Measurements from ENCODE around the gene PRM1.

PRM1 gene

DNA sequence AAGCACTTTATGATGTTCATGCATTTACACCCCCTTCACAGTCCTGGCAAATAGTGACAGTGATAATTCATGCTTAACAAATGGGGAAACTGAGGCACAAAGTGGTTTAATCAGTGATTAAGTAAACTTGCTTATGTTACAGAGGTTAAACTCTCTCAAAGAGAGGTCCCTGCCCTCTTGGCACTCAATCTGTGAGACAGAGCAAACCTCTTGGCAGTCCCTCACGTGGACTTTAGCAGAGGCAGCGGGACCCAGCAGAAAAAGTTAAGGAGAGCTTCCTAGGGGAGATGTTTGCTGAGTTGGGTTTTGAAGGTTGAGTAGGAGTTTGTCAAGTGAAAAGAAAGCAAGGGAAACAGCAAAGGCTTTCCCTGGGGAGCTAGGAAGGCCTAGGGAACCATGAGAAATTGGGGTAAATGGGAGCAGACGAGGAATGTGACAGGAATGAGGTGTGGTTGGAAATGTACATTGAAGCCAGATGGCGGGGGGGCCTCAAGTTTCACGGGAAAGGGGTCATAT is 35.9 kb downstream of the PRM1 start:
- no peak for DNase-seq (ENCODE audit: low read depth)
- TF ChIP-seq MYC (IDR thresholded peaks at IDR 0.05; ENCODE audit: low read depth, low read length), result no peak
- TF ChIP-seq, protein P1, sequence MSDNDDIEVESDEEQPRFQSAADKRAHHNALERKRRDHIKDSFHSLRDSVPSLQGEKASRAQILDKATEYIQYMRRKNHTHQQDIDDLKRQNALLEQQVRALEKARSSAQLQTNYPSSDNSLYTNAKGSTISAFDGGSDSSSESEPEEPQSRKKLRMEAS (IDR thresholded peaks at IDR 0.05; ENCODE audit: low read depth, low read length), result no peak
- no peak for TF ChIP-seq POLR2A (IDR thresholded peaks at IDR 0.05; ENCODE audit: extremely low read depth, insufficient read length)
- TF ChIP-seq, protein P2, sequence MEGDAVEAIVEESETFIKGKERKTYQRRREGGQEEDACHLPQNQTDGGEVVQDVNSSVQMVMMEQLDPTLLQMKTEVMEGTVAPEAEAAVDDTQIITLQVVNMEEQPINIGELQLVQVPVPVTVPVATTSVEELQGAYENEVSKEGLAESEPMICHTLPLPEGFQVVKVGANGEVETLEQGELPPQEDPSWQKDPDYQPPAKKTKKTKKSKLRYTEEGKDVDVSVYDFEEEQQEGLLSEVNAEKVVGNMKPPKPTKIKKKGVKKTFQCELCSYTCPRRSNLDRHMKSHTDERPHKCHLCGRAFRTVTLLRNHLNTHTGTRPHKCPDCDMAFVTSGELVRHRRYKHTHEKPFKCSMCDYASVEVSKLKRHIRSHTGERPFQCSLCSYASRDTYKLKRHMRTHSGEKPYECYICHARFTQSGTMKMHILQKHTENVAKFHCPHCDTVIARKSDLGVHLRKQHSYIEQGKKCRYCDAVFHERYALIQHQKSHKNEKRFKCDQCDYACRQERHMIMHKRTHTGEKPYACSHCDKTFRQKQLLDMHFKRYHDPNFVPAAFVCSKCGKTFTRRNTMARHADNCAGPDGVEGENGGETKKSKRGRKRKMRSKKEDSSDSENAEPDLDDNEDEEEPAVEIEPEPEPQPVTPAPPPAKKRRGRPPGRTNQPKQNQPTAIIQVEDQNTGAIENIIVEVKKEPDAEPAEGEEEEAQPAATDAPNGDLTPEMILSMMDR (IDR thresholded peaks at IDR 0.05; ENCODE audit: low read depth, low read length), result no peak
- no peak overlapping the region for H3K4me3 ChIP-seq (ENCODE audit: low read depth, low read length)

DNA sequence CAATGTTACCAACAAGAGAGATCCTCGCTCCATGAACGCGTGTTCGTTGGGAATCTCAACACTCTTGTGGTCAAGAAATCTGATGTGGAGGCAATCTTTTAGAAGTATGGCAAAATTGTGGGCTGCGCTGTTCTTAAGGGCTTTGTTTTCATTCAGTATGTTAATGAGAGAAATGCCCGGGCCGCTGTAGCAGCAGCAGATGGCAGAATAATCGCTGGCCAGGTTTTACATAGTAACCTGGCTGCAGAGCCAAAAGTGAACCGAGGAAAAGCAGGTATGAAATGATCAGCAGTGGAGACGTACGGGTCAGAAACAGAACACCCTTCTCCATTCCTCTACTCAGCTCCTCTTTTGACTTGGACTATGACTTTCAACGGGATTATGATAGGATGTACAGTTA is 38.5 kb downstream of the PRM1 start:
- H3K4me3 ChIP-seq (ENCODE audit: low read depth, low read length), result no peak overlapping the region
- TF ChIP-seq POLR2A (IDR thresholded peaks at IDR 0.05; ENCODE audit: extremely low read depth, insufficient read length) (no peak), MYC (IDR thresholded peaks at IDR 0.05; ENCODE audit: low read depth, low read length) (no peak)
- TF ChIP-seq, protein P1 (IDR thresholded peaks at IDR 0.05; ENCODE audit: low read depth, low read length), result no peak
- TF ChIP-seq, protein P2 (IDR thresholded peaks at IDR 0.05; ENCODE audit: low read depth, low read length), result no peak
- DNase-seq (ENCODE audit: low read depth), result no peak

DNA sequence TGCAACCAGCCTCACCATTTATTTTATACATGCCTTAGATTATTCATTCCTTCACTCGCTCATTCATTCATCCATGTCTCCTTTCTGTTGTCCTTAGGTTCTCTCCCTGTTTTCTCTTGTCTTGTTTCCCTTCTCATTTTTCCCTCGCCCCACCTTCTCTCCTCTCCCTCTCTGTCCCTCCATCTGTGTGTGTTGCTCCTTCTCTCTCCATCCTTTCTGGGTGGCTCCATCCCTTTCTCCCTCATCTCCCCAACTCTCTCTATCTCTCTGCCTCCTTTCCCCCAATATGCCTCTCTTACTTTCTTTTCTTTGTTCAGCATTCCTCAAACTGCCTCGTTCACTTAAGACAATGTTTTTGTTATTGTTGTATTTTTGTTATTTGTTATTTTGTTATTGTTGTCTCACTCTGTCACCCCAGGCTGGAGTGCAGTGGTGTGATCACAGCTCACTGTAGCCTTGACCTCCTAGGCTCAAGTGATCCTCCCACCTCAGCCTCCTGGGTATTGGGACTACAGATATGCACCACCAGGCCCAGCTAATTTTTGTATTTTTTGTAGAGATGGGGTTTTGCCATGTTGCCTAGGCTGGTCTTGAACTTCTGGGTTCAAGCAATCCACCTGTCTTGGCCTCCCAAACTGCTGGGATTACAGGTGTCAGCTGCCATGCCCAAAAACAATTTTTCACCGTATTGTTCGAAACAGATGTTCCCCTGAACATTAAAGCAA is 39.5 kb downstream of the PRM1 start:
- H3K4me3 ChIP-seq (ENCODE audit: low read depth, low read length), result no peak overlapping the region
- TF ChIP-seq MYC (IDR thresholded peaks at IDR 0.05; ENCODE audit: low read depth, low read length) (no peak), POLR2A (IDR thresholded peaks at IDR 0.05; ENCODE audit: extremely low read depth, insufficient read length) (no peak)
- TF ChIP-seq, protein P1 (IDR thresholded peaks at IDR 0.05; ENCODE audit: low read depth, low read length), result no peak
- TF ChIP-seq, protein P2 (IDR thresholded peaks at IDR 0.05; ENCODE audit: low read depth, low read length), result no peak
- DNase-seq (ENCODE audit: low read depth), result no peak

DNA sequence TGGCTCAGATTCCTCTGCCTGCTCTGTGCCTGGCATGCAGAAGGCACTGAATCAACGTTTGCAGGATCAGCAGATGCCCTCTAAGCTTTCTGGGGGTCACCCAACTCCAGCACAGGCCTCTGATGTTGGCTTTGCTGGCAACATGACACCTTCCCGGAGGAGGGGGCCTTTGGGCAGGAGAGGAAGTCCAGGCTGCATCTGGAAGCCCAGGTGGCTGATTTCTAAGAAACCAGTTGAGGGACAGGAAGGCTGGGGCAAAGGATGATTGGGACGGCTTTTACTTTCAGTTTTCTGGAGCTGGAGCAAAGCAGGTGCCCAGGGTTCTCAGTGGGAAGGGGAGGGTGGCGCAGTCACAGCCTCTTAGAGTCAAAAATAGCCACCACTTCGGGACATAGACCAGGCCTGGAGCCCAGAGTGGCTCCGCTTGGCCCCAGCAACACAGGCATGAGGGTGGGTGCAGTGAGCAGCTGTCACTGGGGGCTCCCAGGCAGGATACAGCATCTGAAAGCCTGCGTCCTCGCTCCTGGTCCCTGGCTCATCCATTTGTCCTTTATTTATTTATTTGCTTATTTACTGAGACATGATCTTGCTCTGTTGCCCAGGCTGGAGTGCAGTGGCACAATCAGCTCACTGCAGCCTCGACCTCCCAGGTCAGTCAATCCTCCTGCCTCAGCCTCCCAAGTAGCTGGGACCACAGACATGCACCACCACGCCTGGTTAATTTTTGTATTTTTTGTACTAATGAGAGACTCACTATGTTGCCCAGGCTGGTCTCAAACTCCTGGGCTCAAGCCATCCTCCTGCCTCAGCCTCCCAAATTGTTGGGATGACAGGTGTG is 40.3 kb downstream of the PRM1 start:
- no peak overlapping the region for H3K4me3 ChIP-seq (ENCODE audit: low read depth, low read length)
- TF ChIP-seq POLR2A (IDR thresholded peaks at IDR 0.05; ENCODE audit: extremely low read depth, insufficient read length), result no peak
- TF ChIP-seq, protein P1 (IDR thresholded peaks at IDR 0.05; ENCODE audit: low read depth, low read length), result no peak
- TF ChIP-seq, protein P2 (IDR thresholded peaks at IDR 0.05; ENCODE audit: low read depth, low read length), result no peak
- DNase-seq (ENCODE audit: low read depth), result no peak

DNA sequence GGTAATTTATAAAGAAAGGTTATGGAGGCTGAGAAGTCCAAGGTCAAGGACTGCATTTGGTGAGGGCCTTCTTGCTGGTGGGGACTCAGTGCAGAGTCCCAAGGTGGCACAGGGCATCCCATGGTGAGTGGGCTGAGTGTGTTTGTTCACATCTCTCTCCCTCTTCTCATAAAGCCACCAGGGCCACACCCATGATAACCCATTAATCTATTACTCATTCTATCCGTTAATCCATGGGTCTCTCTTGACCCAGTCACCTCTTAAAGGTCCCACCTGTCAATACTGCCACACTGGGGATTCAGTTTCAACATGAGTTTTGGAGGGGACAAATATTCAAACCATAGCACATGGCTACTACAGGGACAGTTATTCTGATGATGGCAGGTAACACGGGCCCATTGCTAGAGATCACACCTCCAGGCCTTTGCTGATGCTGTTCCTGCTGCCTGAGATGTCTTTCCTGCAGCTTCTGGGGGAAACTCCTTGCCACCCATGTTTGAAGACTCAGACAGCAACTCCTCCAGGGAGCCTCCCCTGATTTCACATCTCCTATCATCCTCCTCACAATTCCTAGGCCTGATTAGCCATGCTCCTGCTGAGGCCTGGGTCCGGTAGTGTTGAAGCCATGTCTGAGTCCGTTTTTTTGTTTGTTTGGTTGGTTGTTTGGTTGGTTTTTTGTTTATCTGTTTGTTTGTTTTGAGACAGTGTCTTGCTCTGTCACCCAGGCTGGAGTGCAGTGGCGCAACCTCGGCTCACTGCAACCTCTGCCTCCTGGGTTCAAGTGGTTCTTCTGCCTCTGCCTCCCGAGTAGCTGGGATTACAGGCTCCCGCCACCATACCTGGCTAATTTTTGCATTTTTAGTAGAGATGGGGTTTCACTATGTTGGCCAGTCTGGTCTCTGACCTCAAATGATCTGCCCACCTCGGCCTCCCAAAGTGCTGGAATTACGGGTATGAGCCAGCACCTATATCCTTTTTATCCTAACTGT is 41.2 kb downstream of the PRM1 start:
- no peak overlapping the region for H3K4me3 ChIP-seq (ENCODE audit: low read depth, low read length)
- TF ChIP-seq, protein P1 (IDR thresholded peaks at IDR 0.05; ENCODE audit: low read depth, low read length), result no peak
- TF ChIP-seq, protein P2 (IDR thresholded peaks at IDR 0.05; ENCODE audit: low read depth, low read length), result no peak
- no peak for TF ChIP-seq MYC (IDR thresholded peaks at IDR 0.05; ENCODE audit: low read depth, low read length)
- no peak for TF ChIP-seq POLR2A (IDR thresholded peaks at IDR 0.05; ENCODE audit: extremely low read depth, insufficient read length)
- no peak for DNase-seq (ENCODE audit: low read depth)
